GM12865 (cell line): ENCODE measurements around the gene MAGI1.

Experiments used
- DNase-seq: peaks from one replicate; pipeline ENCODE4 v3.0.0; 2010; ENCODE audit warnings: low read depth
- H3K4me3 ChIP-seq: 2 replicates; pipeline ENCODE4 v1.5.1; 2011; ENCODE audit warnings: mild to moderate bottlenecking, low read depth, low read length, control low read depth
- TF ChIP-seq, protein P1 (sequence below): IDR thresholded peaks from 2 replicates; pipeline ENCODE4 v1.5.1; 2011; ENCODE audit warnings: low read length, control low read depth, low read depth, inconsistent platforms; ENCODE audit not compliant: insufficient read depth; ENCODE audit errors: missing control alignments

MAGI1 gene

DNA sequence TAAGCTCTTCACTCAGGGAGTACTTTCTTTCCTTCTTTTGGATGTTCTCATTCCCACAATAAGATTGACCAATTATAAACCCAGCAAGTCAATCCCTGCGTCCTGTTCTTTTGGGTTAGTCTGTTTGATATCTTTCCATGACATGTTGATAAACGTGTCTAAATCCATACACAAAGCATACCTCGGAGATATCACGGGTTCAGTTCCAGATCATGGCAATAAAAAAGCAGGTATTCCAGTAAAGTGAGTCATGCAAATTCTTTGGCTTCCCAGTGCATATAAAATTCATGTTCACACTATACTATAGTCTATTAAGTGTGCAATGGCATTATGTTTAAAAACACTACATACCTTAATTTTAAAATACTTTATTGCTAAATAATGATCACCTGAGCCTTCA is 667.7 kb downstream of the MAGI1 start:
- TF ChIP-seq, protein P1, sequence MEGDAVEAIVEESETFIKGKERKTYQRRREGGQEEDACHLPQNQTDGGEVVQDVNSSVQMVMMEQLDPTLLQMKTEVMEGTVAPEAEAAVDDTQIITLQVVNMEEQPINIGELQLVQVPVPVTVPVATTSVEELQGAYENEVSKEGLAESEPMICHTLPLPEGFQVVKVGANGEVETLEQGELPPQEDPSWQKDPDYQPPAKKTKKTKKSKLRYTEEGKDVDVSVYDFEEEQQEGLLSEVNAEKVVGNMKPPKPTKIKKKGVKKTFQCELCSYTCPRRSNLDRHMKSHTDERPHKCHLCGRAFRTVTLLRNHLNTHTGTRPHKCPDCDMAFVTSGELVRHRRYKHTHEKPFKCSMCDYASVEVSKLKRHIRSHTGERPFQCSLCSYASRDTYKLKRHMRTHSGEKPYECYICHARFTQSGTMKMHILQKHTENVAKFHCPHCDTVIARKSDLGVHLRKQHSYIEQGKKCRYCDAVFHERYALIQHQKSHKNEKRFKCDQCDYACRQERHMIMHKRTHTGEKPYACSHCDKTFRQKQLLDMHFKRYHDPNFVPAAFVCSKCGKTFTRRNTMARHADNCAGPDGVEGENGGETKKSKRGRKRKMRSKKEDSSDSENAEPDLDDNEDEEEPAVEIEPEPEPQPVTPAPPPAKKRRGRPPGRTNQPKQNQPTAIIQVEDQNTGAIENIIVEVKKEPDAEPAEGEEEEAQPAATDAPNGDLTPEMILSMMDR = no peak
- DNase-seq = no peak

GRCh38 chr3:65368866-65369265 is 669.9 kb downstream of the MAGI1 start:
- TF ChIP-seq, protein P1 = no peak
- H3K4me3 ChIP-seq = no peak overlapping the region
- no peak for DNase-seq

More for the DNA sequence above, 667.7 kb downstream of the MAGI1 start:
- no peak overlapping the region for H3K4me3 ChIP-seq

DNA sequence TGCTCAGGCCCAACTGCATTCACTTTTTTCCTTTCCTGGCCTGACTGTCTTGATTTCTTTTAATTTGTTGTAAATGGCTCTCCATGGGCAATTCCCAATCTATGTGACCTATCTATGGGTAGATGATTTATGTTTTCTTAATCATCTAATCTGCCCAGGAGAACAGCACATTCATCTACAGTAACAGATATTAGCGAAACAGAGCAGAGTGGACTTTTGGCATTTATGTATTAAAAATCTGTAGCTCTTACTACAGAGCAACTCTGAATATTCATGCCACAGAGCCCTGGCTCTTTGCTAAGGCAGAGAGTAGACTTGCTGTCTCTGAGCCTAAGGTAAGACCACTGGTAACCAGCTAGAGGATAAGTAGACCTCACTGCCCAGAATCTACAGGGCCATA is 676.0 kb downstream of the MAGI1 start:
- TF ChIP-seq, protein P1 = no peak
- no peak overlapping the region for H3K4me3 ChIP-seq
- DNase-seq = no peak

- TF ChIP-seq, protein P1 = no peak
- no peak overlapping the region for H3K4me3 ChIP-seq
- DNase-seq = no peak
Measured at GRCh38 chr3:65361448-65361847, 677.3 kb downstream of the MAGI1 start.

DNA sequence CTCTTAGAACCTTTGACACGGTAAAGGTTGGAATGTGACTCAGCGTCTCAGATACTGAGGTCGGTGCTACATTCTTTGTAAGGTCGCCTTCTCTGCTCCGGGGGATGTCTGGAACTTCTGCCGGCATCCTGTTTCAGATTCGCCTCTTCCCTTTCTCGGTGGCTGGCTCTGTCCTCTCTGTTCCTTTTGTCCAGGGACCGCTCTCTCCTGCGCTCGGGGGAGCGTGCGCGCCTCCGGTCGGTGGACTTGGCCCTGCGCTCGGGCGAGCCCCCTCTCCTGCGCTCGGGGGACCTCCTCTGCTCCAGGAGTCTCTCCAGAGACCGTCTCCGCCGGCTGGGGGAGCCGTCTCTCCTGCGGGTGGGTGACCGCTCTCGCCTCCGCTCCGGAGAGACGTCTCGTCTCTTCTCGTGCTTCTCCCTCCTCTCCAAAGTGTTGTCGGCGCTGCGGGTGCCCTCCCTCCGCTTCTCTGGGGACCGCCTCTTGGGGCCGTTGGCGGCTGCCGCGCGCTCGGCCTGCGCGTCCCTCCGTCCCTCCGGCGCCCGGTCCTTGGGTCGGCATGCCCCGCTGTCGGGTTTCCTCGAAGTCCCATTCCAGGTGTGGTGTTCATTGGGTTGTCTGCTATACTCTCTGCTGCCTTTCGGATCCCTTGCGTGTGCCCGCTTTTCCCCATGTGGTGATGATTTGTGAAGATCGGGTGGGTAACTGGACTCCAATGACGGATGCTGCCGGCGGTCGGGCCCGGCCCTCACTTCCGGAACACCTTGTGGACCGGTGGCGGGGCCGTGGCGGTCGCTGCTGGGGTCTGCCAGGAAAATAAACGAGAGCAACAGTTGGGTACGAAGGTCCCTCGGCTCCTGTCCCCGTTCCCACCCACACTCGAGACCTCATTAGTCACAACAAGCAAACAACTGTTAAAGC is 682.1 kb downstream of the MAGI1 start:
- TF ChIP-seq, protein P1 = no peak
- H3K4me3 ChIP-seq = no peak overlapping the region
- no peak for DNase-seq

DNA sequence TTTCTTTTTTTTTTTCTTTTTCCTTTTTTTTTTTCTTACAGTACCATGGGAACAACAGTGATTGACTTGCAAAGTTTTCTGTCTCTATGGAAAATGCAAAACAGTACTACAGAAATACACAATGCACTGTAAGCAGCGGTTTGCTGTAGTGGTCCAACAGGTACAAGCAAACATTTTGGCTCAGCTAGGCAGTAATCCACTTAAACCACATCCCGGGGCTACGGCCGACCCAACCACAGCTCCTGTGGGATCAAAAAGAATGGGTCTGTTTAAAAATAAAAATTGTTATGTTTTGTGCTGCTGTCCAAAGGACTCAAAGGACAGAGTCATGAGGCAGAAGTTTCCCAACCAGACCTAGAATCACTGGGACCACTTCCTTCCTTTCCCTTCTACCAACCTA is 683.8 kb downstream of the MAGI1 start:
- no peak overlapping the region for H3K4me3 ChIP-seq
- no peak for DNase-seq
- TF ChIP-seq, protein P1 = no peak
